Activated T-cell treated with anti-CD3 and anti-CD28 coated beads for 1 hour (primary cell): ENCODE results near the gene LRRC51.

Experiments
- DNase-seq: peaks from one replicate; pipeline ENCODE4 v3.0.0-alpha.2; 2020; ENCODE audit warnings: low read depth

The LRRC51 gene

GRCh38 chr11:72080326-72081183 is at the start of gene LRRC51, which contains the start of gene NUMA1:
TSS of gene LRRC51 (plus strand) at chr11:72080850. CDS start at chr11:72089084, 8,234 bp downstream.
TSS of gene NUMA1 (minus strand) at chr11:72080542. CDS start at chr11:72035943, 44,599 bp downstream.
- peak; percentile 95 for DNase-seq

GRCh38 chr11:72036687-72037086 is 44.0 kb upstream of the LRRC51 start:
- no peak for DNase-seq

- no peak for DNase-seq
These were observed 42.9 kb upstream of the LRRC51 start for GRCh38 chr11:72037554-72038311.

- no peak for DNase-seq
These were observed 42.2 kb upstream of the LRRC51 start for GRCh38 chr11:72038491-72038890.

GRCh38 chr11:72039031-72039855 is 41.4 kb upstream of the LRRC51 start:
- DNase-seq = no peak

- no peak for DNase-seq
These were observed 40.7 kb upstream of the LRRC51 start for GRCh38 chr11:72039856-72040401.

- peak; percentile 66 for DNase-seq
These were observed 39.9 kb upstream of the LRRC51 start for GRCh38 chr11:72040491-72041363.

GRCh38 chr11:72041364-72042063 is 39.1 kb upstream of the LRRC51 start:
- peak; percentile 29 for DNase-seq

- DNase-seq = no peak
These were observed 38.4 kb upstream of the LRRC51 start for GRCh38 chr11:72042064-72042745.

- DNase-seq = no peak
These were observed 34.8 kb upstream of the LRRC51 start for GRCh38 chr11:72045849-72046248.

GRCh38 chr11:72048766-72049460 is 31.7 kb upstream of the LRRC51 start:
- no peak for DNase-seq

- DNase-seq = no peak
These were observed 22.1 kb upstream of the LRRC51 start for GRCh38 chr11:72058416-72059034.

GRCh38 chr11:72061739-72062396 is 18.8 kb upstream of the LRRC51 start:
- no peak for DNase-seq

- no peak for DNase-seq
These were observed 13.8 kb upstream of the LRRC51 start for GRCh38 chr11:72066855-72067254.

- DNase-seq = no peak
These were observed 13.4 kb upstream of the LRRC51 start for GRCh38 chr11:72067266-72067665.

GRCh38 chr11:72067676-72068075 is 13.0 kb upstream of the LRRC51 start:
- no peak for DNase-seq

- DNase-seq = no peak
These were observed 11.4 kb upstream of the LRRC51 start for GRCh38 chr11:72069200-72069599.

- DNase-seq = no peak
These were observed 10.8 kb upstream of the LRRC51 start for GRCh38 chr11:72069787-72070251.
